Panc1 (cell line): ENCODE measurements around the gene LTN1. TPM values are rescaled to one million over a fixed set of nuclear protein-coding genes. Genes with fewer than 3 reads are reported as not detected.
A peak's percentile ranks its signal among the peaks of the same experiment; 100 is the strongest.

Experiments
- ATAC-seq: fragments of 200-7000 bp; cut with Tn5 transposase; 2 replicates; pipeline ENCODE4 v1.9.1; 2020; ENCODE audit warnings: mild to moderate bottlenecking, moderate library complexity
- BruUV-seq: library from RNA; stranded (reverse); fragments of 400-500 nt; replicated peaks from 2 replicates; lab custom pipeline; 2021; lab: Mats Ljungman, UMichigan
- CTCF ChIA-PET: fragments of 300-600 bp; sonication (Branson Sonifier 250); formaldehyde crosslinking; loops from one replicate; lab custom pipeline; 2022; ENCODE audit warnings: antibody characterized with exemption; lab: Charles Lee
- POLR2A ChIA-PET: fragments of 300-600 bp; sonication (Branson Sonifier 250); formaldehyde crosslinking; loops from one replicate; lab custom pipeline; 2022; ENCODE audit warnings: antibody characterized with exemption; lab: Charles Lee
- DNase-seq: peaks from one replicate; pipeline ENCODE4 v3.0.0-alpha.2; 2010; ENCODE audit warnings: low read depth, low spot score
- H3K27ac ChIP-seq: 2 replicates; pipeline ENCODE4 v1.5.1; 2011; ENCODE audit warnings: mild to moderate bottlenecking, low read length, inconsistent platforms
- H3K27me3 ChIP-seq: fragments of 200-500 bp; sonication (Bioruptor generic); 2 replicates; pipeline ENCODE4 v1.6.0; 2014; ENCODE audit warnings: low read length, inconsistent platforms; ENCODE audit not compliant: control insufficient read depth, insufficient read depth
- H3K36me3 ChIP-seq: fragments of 200-500 bp; sonication (Bioruptor generic); 2 replicates; pipeline ENCODE4 v1.5.1; 2014; ENCODE audit warnings: inconsistent platforms, mild to moderate bottlenecking, low read length, moderate library complexity; ENCODE audit not compliant: control insufficient read depth, insufficient read depth
- H3K4me1 ChIP-seq: 2 replicates; pipeline ENCODE4 v1.5.1; 2011; ENCODE audit warnings: inconsistent platforms, mild to moderate bottlenecking, low read length, moderate library complexity; ENCODE audit not compliant: control insufficient read depth, insufficient read depth
- H3K4me3 ChIP-seq, 2 experiments: 2 replicates each; pipeline ENCODE4 v1.5.1; 2011 to 2012; ENCODE audit warnings: low read depth in 2 of 2, low read length in 2 of 2, mild to moderate bottlenecking in 2 of 2, inconsistent platforms in 1 of 2, moderate library complexity in 1 of 2
- H3K9me3 ChIP-seq: fragments of 200-500 bp; sonication (Bioruptor generic); 2 replicates; pipeline ENCODE4 v1.5.1; 2014; ENCODE audit warnings: low read depth, mild to moderate bottlenecking, inconsistent platforms, low read length, moderate library complexity; ENCODE audit not compliant: control insufficient read depth, insufficient read depth
- POLR2AphosphoS5 ChIP-seq: IDR thresholded peaks from 2 replicates; pipeline ENCODE4 v1.6.1; 2012; ENCODE audit warnings: mild to moderate bottlenecking, low read depth, low read length, moderate library complexity
- SIN3A ChIP-seq: IDR thresholded peaks from 2 replicates; pipeline ENCODE4 v1.6.1; 2012; ENCODE audit warnings: low read depth, mild to moderate bottlenecking, low read length, moderate library complexity, borderline replicate concordance; ENCODE audit not compliant: insufficient read depth
- TCF7L2 ChIP-seq: IDR thresholded peaks from 2 replicates; pipeline ENCODE4 v1.6.1; 2011; ENCODE audit warnings: mild to moderate bottlenecking, low read depth, low read length, inconsistent platforms
- in situ Hi-C: cut with HindIII; loops from 2 replicates; pipeline ENCODE4 v1.10.0; 2016; ENCODE audit warnings: low sequenced_read_pairs, low pct_unique_long_range_greater_than_20kb
- intact Hi-C: fragments of 100-400 bp; cut with micrococcal nuclease; formaldehyde crosslinking; loops from one replicate; pipeline ENCODE4 v1.10.0; 2022; ENCODE audit not compliant: unreplicated experiment
- total RNA-seq: library from RNA; stranded (reverse); gene quantifications from one replicate; pipeline ENCODE4 v1.2.1, GENCODE V29; 2021; ENCODE audit not compliant: unreplicated experiment
- TF ChIP-seq, protein P1 (sequence below), 2 experiments: IDR thresholded peaks; 2 replicates each; pipeline ENCODE4 v1.6.1; 2011 to 2012; ENCODE audit warnings: low read depth in 2 of 2, control low read depth in 1 of 2, low read length in 1 of 2, mild to moderate bottlenecking in 1 of 2, moderate library complexity in 1 of 2; ENCODE audit not compliant: insufficient read depth in 1 of 2
- TF ChIP-seq, protein P2 (sequence below): fragments of 450-650 bp; IDR thresholded peaks from 2 replicates; pipeline ENCODE4 v1.5.1; 2017; ENCODE audit warnings: mild to moderate bottlenecking

Gene LTN1
- total RNA-seq, 1 experiment from 2014 or later: 19.7 TPM

DNA sequence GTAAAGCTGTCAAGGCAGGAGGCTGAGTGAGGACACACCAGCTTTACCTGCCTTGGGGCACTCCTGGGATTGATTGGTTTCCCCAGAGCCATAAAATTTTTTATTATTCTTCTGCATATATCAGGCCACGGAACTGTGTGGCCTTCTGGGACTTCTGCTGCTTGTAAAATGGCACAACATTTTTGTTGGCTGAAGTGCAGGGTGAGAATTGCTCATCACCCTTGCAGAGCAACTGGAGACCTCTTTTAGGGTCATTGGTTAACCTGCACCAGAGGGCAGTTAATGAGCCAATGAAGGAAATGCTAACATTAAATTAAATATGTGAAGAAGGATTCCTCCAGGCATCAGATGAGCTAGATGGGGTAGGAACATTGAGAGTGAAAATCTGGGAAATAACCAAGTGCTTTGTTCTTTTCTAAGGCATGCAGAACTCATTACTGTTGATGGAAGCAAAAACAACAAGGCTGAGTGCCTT lies 87.7 kb downstream of the LTN1 start:
- CTCF ChIA-PET: no interaction called here
- TF ChIP-seq, protein P1, sequence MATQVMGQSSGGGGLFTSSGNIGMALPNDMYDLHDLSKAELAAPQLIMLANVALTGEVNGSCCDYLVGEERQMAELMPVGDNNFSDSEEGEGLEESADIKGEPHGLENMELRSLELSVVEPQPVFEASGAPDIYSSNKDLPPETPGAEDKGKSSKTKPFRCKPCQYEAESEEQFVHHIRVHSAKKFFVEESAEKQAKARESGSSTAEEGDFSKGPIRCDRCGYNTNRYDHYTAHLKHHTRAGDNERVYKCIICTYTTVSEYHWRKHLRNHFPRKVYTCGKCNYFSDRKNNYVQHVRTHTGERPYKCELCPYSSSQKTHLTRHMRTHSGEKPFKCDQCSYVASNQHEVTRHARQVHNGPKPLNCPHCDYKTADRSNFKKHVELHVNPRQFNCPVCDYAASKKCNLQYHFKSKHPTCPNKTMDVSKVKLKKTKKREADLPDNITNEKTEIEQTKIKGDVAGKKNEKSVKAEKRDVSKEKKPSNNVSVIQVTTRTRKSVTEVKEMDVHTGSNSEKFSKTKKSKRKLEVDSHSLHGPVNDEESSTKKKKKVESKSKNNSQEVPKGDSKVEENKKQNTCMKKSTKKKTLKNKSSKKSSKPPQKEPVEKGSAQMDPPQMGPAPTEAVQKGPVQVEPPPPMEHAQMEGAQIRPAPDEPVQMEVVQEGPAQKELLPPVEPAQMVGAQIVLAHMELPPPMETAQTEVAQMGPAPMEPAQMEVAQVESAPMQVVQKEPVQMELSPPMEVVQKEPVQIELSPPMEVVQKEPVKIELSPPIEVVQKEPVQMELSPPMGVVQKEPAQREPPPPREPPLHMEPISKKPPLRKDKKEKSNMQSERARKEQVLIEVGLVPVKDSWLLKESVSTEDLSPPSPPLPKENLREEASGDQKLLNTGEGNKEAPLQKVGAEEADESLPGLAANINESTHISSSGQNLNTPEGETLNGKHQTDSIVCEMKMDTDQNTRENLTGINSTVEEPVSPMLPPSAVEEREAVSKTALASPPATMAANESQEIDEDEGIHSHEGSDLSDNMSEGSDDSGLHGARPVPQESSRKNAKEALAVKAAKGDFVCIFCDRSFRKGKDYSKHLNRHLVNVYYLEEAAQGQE (IDR thresholded peaks at IDR 0.05; ENCODE audit: insufficient read depth in 1 of 2, low read depth in 2 of 2, low read length in 1 of 2): no peak
- TF ChIP-seq SIN3A (no peak), TCF7L2 (peak; percentile 93), POLR2AphosphoS5 (0 out of 2 replicates have a peak, but pooled peaks have one; percentile 43)
- TF ChIP-seq, protein P2, sequence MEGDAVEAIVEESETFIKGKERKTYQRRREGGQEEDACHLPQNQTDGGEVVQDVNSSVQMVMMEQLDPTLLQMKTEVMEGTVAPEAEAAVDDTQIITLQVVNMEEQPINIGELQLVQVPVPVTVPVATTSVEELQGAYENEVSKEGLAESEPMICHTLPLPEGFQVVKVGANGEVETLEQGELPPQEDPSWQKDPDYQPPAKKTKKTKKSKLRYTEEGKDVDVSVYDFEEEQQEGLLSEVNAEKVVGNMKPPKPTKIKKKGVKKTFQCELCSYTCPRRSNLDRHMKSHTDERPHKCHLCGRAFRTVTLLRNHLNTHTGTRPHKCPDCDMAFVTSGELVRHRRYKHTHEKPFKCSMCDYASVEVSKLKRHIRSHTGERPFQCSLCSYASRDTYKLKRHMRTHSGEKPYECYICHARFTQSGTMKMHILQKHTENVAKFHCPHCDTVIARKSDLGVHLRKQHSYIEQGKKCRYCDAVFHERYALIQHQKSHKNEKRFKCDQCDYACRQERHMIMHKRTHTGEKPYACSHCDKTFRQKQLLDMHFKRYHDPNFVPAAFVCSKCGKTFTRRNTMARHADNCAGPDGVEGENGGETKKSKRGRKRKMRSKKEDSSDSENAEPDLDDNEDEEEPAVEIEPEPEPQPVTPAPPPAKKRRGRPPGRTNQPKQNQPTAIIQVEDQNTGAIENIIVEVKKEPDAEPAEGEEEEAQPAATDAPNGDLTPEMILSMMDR: no peak

DNA sequence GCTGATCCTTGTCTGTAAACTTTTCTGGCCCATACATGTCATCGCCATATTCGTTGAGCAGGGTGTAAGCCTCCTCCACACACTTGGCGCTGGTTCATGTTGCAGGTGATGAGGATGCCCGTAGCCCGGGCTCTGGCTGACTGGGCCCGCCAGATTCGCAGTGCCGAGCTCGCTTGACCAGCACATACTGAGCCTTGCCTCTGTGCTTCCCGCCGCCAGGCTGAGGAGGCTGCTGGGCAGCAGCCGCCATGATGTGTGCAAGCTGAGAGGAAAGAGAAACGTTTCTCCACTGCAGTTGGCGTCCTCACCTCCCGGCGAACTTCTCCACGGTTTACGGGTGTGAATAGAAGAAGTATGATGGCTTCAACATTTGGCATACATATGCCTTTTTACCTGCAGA lies 89.2 kb downstream of the LTN1 start:
- no peaks in the 10 kb centered on the region for H3K9me3 ChIP-seq
- DNase-seq (no peak), ATAC-seq (no peak)
- intact Hi-C loops: no loop called here
- TF ChIP-seq, protein P1 (IDR thresholded peaks at IDR 0.05; ENCODE audit: insufficient read depth in 1 of 2, low read depth in 2 of 2, low read length in 1 of 2): no peak
- TF ChIP-seq TCF7L2 (no peak), SIN3A (no peak), POLR2AphosphoS5 (no peak)
- TF ChIP-seq, protein P2: no peak
- peak overlapping the region; percentile 55 for H3K27ac ChIP-seq
- in situ Hi-C loops: no loop called here
- no peaks in the 10 kb centered on the region for H3K36me3 ChIP-seq
- CTCF ChIA-PET: no interaction called here
- H3K4me1 ChIP-seq: peaks cover 8% of the 10 kb centered on the region; the same call in 1 of the 2 replicates
- H3K27me3 ChIP-seq: no peaks in the 10 kb centered on the region
- POLR2A ChIA-PET: no interaction called here
- no peak overlapping the region for H3K4me3 ChIP-seq
- no TSS peak for BruUV-seq

More for the DNA sequence above, 87.7 kb downstream of the LTN1 start:
- Histone ChIP-seq H3K27ac (peak overlapping the region; percentile 88), H3K36me3 (no peaks in the 10 kb centered on the region), H3K27me3 (no peaks in the 10 kb centered on the region), H3K9me3 (no peaks in the 10 kb centered on the region), H3K4me1 (peaks cover 8% of the 10 kb centered on the region; the same call in 1 of the 2 replicates), H3K4me3 (no peak overlapping the region)
- in situ Hi-C loops (no loop called here), intact Hi-C loops (no loop called here)
- POLR2A ChIA-PET: no interaction called here
- ATAC-seq: peak; percentile 93
- no peak for DNase-seq
- no TSS peak for BruUV-seq
